Fibroblast of pulmonary artery (primary cell): ENCODE measurements around the gene RSPO3.
"Not testable (repeated sequence)": the region's sequence is repeated elsewhere in the genome, so short reads cannot be mapped to it uniquely, and the experiment has no call there.

Experiments used
- DNase-seq: peaks from one replicate; pipeline ENCODE4 v3.0.0-alpha.2; 2010; ENCODE audit warnings: low read depth
- H3K4me3 ChIP-seq: replicated peaks from 2 replicates; pipeline ENCODE4 v1.5.1; 2011; ENCODE audit warnings: low read depth, mild to moderate bottlenecking, control low read depth, low read length, moderate library complexity
- CTCF ChIP-seq: IDR thresholded peaks from 2 replicates; pipeline ENCODE4 v1.5.1; 2011; ENCODE audit warnings: mild to moderate bottlenecking, control low read depth, low read length, inconsistent platforms; ENCODE audit errors: missing control alignments

RSPO3 gene

GRCh38 chr6:127092466-127092865, 26.0 kb upstream of the RSPO3 start:
- no peak for DNase-seq
- no peak overlapping the region for H3K4me3 ChIP-seq
- TF ChIP-seq CTCF, result no peak

GRCh38 chr6:127094791-127095190, 23.7 kb upstream of the RSPO3 start:
- no peak for DNase-seq
- TF ChIP-seq CTCF, result no peak
- no peak overlapping the region for H3K4me3 ChIP-seq

- DNase-seq, result no peak
- no peak overlapping the region for H3K4me3 ChIP-seq
- no peak for TF ChIP-seq CTCF
Observed at GRCh38 chr6:127096167-127096566, 22.3 kb upstream of the RSPO3 start.

GRCh38 chr6:127097442-127097841, 21.0 kb upstream of the RSPO3 start:
- not testable (repeated sequence) for DNase-seq, H3K4me3 ChIP-seq

- TF ChIP-seq CTCF, result peak; percentile 41
- DNase-seq, result peak; percentile 48
- no peak overlapping the region for H3K4me3 ChIP-seq
Observed at GRCh38 chr6:127100510-127101140, 17.8 kb upstream of the RSPO3 start.

GRCh38 chr6:127102299-127102698, 16.2 kb upstream of the RSPO3 start:
- TF ChIP-seq CTCF, result no peak
- peak; percentile 88 for DNase-seq
- H3K4me3 ChIP-seq, result no peak overlapping the region

- DNase-seq, result no peak
- TF ChIP-seq CTCF, result no peak
- H3K4me3 ChIP-seq, result no peak overlapping the region
Observed at GRCh38 chr6:127102859-127103258, 15.6 kb upstream of the RSPO3 start.
